OCI-M1 (cell line): ENCODE measurements around the gene SPON2.
"Not testable (repeated sequence)": the region's sequence is repeated elsewhere in the genome, so short reads cannot be mapped to it uniquely, and the experiment has no call there.

Source experiments
- DNase-seq: peaks from one replicate; lab custom pipeline; 2025; lab: John Stamatoyannopoulos, UW

Gene SPON2

DNA sequence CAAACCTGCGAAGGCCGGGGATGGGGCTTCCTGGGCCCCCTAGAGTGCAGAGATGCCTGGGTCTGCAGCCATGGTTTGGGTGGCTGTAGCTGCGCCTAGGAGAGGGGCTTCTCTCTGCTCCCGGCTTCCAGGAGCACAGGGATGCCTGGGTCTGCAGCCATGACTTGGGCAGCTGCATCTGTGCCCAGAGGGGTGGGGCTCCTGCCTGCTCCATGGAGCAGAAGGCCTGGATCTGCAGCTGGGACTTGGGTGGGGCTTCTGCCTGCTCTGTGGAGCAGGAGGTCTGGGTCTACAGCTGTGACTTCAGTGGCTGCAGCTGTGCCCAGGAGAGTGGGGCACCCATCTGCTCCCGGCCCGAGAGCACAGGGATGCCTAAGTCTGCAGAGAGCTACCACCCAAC is 20.8 kb downstream of the SPON2 start:
- DNase-seq = no peak

DNA sequence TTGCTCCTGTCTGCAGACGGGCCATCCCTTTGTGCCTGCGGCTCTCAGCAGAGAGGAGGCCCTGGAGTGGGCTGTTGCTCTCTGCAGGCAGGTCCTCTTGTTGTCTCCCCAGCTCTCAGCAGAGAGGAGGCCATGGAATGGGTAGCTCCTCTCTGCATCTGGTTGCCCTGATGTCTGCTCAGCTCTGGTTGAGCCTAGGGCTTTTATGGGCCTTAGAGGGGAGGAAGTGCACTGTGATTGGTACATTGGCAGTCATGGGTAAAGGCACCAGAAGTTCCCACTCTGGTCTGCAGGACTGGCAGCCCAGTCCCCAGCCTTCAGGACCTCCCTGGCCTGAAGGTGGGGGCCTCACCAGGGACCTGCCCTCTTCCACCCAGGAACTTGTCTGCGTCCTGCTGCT is 21.5 kb downstream of the SPON2 start:
- DNase-seq = no peak

DNA sequence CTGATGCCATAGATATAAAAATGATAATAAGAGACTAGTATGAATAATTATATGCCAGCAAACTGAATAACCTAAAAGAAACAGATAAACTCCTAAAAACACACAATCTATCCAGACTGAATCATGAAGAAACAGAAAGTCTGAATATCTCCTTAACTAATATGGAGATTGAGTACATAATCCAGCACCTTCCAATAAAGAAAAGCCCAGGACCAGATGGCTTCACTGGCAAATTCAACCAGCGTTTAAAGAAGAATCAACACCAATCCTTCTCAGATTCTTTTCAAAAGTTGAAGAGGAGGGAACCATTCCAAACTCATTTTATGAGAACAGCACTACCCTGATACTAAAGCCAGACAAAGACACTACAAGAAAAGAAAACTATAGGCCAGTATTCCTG is 32.5 kb downstream of the SPON2 start:
- DNase-seq = no peak

DNA sequence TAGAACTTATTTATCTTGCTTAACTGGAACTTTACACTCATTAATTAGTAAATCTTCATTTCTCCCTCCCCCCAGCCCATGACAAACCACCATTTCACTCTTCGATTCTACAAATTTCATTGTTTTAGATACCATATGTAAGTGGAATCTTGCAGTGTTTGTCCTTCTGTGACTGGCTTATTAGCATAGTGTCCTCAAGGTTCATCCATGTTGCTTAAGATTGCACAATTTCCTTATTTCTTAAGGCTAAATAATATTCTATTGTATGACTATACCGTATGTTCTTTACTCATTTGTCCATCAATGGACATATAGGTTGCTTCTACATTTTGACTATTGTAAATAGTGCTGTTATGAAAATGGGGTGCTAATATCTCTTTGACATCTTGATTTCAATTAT is 34.5 kb downstream of the SPON2 start:
- DNase-seq = peak; percentile 64

DNA sequence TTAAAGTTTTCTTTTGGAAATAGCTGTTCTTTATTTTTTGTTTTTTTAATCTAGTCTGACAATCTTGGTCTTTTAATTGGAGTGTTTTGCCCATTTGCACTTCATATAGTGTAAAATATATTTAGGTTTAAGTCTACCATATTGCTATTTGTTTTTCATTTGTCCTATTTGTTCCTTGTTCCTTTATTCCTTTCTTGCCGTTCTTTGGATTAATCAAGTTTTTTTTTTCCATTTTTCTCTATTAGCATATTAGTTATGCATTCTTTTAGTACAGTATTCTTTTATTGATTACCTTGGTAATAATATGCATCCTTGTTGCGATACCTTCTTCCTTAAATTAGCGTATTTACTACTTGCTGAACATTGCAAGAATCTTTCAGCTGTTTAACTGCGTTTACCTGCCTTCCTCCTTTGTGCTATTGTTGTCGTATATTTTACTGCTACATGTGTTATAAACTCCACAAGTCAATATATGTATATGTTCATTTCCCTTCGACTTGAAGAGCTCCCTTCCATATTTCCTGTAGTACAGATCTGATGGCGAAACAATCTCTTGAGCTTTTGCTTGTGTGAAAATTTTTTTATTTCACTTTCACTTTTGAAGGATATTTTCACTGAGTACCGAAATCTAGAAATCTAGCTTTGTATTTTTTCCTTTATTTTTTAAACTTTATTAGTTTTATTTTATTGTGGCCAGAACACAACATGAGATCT is 35.2 kb downstream of the SPON2 start:
- DNase-seq = peak; percentile 77

DNA sequence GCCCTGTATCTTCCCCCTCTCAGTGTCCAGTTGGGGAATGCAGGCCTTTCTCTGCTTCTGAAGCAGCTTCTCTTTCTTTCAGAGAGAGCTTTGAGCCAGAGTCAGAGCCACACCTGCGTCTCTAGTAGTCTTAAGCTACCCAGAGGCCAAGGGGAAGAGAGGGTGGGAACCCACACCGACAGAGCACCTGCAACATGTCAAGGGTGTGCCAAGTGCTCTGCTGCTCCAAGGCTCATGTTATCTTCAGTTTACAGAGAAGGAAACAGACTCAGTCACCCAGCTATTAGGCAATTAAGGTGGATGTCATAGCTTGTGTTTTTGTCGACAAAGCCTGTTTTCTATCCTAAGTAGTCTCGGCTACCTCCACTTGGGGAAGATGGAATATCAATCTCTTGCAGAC is 36.3 kb downstream of the SPON2 start:
- DNase-seq = no peak

DNA sequence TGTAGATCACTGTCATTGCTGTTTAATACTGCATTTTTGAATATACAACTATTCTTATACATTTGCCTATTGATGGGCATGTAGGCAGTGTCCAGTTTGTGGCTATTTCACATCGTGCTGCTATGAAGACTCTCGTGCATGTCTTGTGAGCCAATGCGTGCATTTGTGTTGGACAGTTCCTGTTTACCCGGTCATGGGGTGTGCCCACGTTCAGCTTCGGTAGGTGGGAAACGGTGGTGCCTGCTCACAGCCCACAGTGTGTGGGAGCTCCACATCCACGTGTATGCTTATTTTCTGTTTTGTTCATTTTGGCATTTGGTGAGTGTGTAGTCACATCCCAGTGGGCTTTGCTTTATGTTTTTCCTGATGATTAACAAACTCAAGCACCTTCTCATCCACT is 39.4 kb downstream of the SPON2 start:
- no peak for DNase-seq

DNA sequence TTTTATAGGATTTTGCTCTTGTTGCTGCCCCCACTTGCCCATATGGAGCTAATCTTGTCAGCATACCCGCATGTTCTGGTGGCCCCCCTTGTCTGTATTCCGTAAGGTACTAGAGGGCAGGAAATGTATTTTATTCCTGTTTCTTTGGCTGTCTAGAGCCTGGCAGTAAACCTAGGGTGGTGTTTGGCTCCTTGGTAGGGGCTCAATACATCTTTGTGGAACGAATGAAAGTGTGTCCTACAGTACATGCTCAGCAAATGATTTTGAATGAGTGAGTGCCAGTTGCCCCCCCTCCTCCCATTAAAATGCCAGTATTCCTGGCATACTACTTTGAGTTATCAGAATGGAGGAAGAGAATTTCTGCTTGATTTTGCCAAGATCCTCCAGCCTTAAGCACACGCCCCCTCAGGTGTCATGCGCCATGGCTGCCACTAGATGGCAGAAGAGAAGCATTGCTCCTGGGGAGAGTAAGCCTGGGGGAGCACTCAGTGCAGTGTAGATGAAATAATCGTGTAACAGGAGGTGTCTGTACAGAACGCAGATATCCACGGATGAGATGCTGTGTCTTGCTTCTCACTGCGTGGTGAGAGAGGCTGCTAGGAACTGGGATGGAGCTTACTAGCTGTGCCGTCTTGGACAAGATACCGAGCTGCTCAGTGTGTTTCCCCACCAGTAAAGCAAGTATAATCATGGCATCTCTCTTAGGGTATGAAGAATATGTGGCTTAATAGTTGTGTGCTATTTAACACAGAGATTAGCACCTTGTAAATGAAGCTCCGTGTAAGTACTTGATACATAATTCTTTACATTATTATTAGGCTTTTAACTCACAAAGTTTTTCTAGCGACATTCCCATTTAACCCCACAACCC is 41.8 kb downstream of the SPON2 start:
- peak; percentile 88 for DNase-seq

DNA sequence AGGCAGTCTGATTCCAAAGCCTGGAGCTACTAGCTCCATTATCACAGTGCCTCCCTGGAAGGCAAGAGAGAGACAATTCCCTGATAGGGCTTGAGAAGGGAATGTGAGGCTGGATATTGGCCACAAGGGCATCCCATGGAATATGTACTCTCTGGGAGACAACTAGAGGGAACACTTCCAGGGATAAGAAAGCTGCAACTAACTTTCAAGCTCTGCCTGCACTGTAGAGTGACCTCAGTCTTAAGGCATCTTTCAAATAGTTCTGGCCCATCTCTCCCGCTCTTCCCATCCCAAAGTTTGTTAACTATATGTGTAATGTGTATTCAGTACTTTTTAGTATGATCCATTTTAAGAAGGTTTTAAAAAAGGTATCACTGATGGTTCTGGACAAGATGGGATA is 45.9 kb downstream of the SPON2 start:
- DNase-seq = no peak

DNA sequence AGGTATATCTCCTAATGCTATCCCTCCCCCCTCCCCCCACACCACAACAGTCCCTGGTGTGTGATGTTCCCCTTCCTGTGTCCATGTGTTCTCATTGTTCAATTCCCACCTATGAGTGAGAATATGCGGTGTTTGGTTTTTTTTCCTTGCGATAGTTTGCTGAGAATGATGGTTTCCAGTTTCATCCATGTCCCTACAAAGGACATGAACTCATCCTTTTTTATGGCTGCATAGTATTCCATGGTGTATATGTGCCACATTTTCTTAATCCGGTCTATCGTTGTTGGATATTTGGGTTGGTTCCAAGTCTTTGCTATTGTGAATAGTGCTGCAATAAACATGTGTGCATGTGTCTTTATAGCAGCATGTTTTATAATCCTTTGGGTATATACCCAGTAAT is 46.9 kb downstream of the SPON2 start:
- DNase-seq = not testable (repeated sequence)

DNA sequence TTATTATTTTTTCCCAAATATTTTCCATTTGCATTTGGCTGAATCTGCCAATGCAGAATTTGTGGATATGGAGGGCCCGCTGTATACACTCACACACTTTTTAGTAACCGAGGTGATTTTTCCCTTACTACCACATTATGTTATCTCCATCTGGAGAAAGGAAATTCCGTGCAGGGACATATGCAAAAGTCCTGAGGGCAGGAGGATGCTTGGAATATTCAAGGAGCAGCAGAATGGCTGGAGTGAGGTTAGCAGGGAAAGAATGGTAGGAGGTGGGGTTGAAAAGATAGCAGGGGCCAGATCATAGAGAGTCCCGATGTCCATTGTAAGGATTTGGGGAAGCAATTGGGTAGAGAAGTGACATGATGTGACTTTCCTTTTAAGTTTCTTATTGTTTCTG is 47.6 kb downstream of the SPON2 start:
- no peak for DNase-seq

DNA sequence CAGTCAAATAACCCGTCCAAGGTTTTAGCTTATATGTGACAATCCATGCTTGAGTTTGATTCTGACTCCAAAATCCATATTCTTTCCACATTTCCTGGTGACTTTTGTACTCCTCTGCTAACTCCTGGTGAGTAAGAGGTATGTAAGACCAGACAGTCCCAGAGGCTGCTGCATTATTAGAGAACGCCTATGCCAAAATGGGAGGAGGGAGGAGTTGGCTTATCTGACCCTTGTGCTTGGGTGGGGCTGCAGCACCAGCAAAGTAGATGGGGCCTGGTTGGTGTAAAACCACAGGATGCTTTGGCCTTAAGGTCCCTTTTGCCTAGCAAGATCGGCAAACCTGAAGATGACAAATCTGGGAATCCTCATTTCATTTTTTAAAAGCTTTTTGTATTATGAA is 49.9 kb downstream of the SPON2 start:
- no peak for DNase-seq
